GM11168 (cell line): ENCODE measurements around the gene RNF5.
"Not testable (repeated sequence)": the region's sequence is repeated elsewhere in the genome, so short reads cannot be mapped to it uniquely, and the experiment has no call there.

ENCODE experiments used
- in situ Hi-C: fragments of 300-500 bp; cut with MboI; formaldehyde crosslinking; loops from one replicate; pipeline ENCODE4 v1.12.0; 2022; ENCODE audit warnings: low sequenced_read_pairs; ENCODE audit not compliant: unreplicated experiment

The RNF5 gene

GRCh38 chr6:32174416-32174815 is 3.8 kb upstream of the RNF5 start:
- in situ Hi-C loops = no loop called here

- in situ Hi-C loops = no loop called here
These were observed 2.9 kb upstream of the RNF5 start for GRCh38 chr6:32175322-32175710.

GRCh38 chr6:32175711-32176475 is 2.3 kb upstream of the RNF5 start, which contains the start of gene AGPAT1:
Gene AGPAT1, minus strand, starts transcription at chr6:32176084. Its CDS starts 4,588 bp downstream, at chr6:32171496.
- in situ Hi-C loops = no loop called here

GRCh38 chr6:32176476-32177182 is 1.6 kb upstream of the RNF5 start:
- in situ Hi-C loops = no loop called here

- in situ Hi-C loops = no loop called here
These were observed 920 bp upstream of the RNF5 start for GRCh38 chr6:32177183-32177787.

- in situ Hi-C loops = no loop called here
These were observed 589 bp downstream of the RNF5 start for GRCh38 chr6:32178547-32179440.

GRCh38 chr6:32179766-32180405 is 1.7 kb downstream of the RNF5 start:
- in situ Hi-C loops = no loop called here

GRCh38 chr6:32181148-32181702 is 3.0 kb downstream of the RNF5 start:
- in situ Hi-C loops = no loop called here

GRCh38 chr6:32181915-32182529 is 3.8 kb downstream of the RNF5 start:
- in situ Hi-C loops = no loop called here

GRCh38 chr6:32182555-32182981 is 4.4 kb downstream of the RNF5 start:
- in situ Hi-C loops = no loop called here

GRCh38 chr6:32183030-32183429 is 4.8 kb downstream of the RNF5 start:
- in situ Hi-C loops = no loop called here

- in situ Hi-C loops = no loop called here
These were observed 5.4 kb downstream of the RNF5 start for GRCh38 chr6:32183483-32184083.

- in situ Hi-C loops = no loop called here
These were observed 6.0 kb downstream of the RNF5 start, which contains the start of gene AGER for GRCh38 chr6:32184084-32184640. Gene AGER, minus strand, starts transcription at chr6:32184253. Its CDS starts 31 bp downstream, at chr6:32184222.

- in situ Hi-C loops = not testable (repeated sequence)
These were observed 7.5 kb downstream of the RNF5 start for GRCh38 chr6:32185681-32186131.

GRCh38 chr6:32186151-32186840 is 8.1 kb downstream of the RNF5 start:
- in situ Hi-C loops = not testable (repeated sequence)

GRCh38 chr6:32187009-32187709 is 9.0 kb downstream of the RNF5 start:
- in situ Hi-C loops = no loop called here
